HG02981 (cell line): ENCODE results near the gene UQCC3.
A peak's percentile ranks its signal among the peaks of the same experiment; 100 is the strongest.
"Not testable (repeated sequence)": the region's sequence is repeated elsewhere in the genome, so short reads cannot be mapped to it uniquely, and the experiment has no call there.

ENCODE experiments used
- ATAC-seq: cut with Tn5 transposase; IDR thresholded peaks from one replicate; pipeline ENCODE4 v1.9.1; 2021; ENCODE audit warnings: mild to moderate bottlenecking, moderate library complexity; ENCODE audit not compliant: unreplicated experiment

The UQCC3 gene

GRCh38 chr11:62702246-62702645 is 30.8 kb downstream of the UQCC3 start:
- no peak for ATAC-seq

DNA sequence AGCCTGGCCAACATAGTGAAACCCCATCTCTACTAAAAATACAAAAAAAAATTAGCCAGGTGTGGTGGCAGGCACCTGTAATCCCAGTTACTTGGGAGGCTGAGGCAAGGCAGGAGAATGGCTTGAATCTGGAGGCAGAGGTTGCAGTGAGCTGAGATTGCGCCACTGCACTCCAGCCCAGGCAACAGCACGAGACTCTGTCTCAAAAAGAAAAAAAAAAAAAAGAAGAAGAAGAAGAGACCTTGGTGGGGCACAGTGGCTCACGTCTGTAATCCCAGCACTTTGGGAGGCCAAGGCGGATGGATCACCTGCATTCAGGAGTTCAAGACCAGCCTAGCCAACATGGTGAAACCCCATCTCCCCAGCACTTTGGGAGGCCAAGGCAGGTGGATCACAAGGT is 32.4 kb downstream of the UQCC3 start:
- ATAC-seq: not testable (repeated sequence)

DNA sequence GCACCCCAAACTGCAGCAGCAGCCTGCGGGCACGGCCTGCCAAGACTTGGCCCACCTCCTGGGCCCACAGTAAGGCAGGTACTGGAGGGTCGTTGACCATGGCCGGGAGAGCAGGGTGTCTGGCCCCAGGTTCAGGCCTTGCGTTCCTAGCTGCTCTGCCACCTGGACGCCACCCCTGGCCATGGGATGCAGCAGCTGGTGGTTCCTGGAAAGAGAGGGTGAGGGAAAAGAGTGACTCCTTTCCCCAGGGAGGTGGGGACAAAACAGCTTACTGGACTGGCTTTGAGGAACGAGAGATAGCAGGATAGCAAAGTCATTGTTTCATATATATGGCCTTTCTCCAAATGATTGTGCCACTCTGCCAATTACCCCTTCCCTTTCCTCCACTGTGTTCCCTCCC is 33.9 kb downstream of the UQCC3 start:
- ATAC-seq: no peak

GRCh38 chr11:62705880-62706849 is 34.7 kb downstream of the UQCC3 start:
- peak; percentile 50 for ATAC-seq

DNA sequence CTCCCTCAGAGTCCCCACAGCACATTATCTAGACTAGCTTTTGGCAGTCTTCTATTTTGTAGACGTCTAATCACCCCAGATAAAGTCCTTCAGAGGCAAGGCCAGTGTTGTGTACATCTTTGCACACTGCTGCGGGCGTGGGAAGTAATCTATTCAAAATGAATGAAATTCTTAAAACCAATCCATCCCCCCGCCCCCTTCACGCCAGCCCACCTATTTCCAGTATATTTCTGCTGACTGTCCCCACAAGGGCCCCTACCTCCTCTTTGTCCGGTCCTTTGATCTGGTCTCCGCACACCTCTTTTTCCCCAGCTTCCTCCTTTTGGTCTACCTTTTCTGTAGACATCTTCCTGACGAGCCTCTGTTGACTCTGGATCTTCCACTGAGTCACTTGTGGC is 35.4 kb downstream of the UQCC3 start:
- no peak for ATAC-seq

GRCh38 chr11:62707277-62707861 is 35.9 kb downstream of the UQCC3 start, which contains the start of the genes BSCL2 and GNG3:
Gene BSCL2, minus strand, starts transcription at chr11:62707424. Its CDS starts 229 bp downstream, at chr11:62707195.
Gene GNG3, plus strand, starts transcription at chr11:62707676. Its CDS starts 620 bp downstream, at chr11:62708296.
- no peak for ATAC-seq

- ATAC-seq: no peak
Observed at GRCh38 chr11:62708392-62708791, 36.9 kb downstream of the UQCC3 start.

- ATAC-seq: no peak
Observed at GRCh38 chr11:62708793-62709192, 37.3 kb downstream of the UQCC3 start.

- peak; percentile 62 for ATAC-seq
Observed at GRCh38 chr11:62709247-62710000, 38.0 kb downstream of the UQCC3 start.

- ATAC-seq: no peak
Observed at GRCh38 chr11:62710001-62710345, 38.5 kb downstream of the UQCC3 start.

GRCh38 chr11:62712276-62712812 is 40.9 kb downstream of the UQCC3 start:
- no peak for ATAC-seq

- no peak for ATAC-seq
Observed at GRCh38 chr11:62712861-62713260, 41.4 kb downstream of the UQCC3 start.

GRCh38 chr11:62713343-62713742 is 41.9 kb downstream of the UQCC3 start:
- no peak for ATAC-seq

GRCh38 chr11:62715150-62716130 is 44.0 kb downstream of the UQCC3 start:
- no peak for ATAC-seq

GRCh38 chr11:62716206-62716605 is 44.7 kb downstream of the UQCC3 start:
- ATAC-seq: no peak

- ATAC-seq: no peak
Observed at GRCh38 chr11:62716816-62717215, 45.3 kb downstream of the UQCC3 start.

- no peak for ATAC-seq
Observed at GRCh38 chr11:62719302-62719978, 48.0 kb downstream of the UQCC3 start.

- ATAC-seq: no peak
Observed at GRCh38 chr11:62721994-62722393, 50.5 kb downstream of the UQCC3 start.
